PFSK-1 (cell line): Measurements from ENCODE around the gene SLC25A34.

Experiments
- FOXP2 ChIP-seq: optimal IDR thresholded peaks from 2 replicates; pipeline ENCODE3; 2011; ENCODE audit warnings: borderline replicate concordance, control low read depth, inconsistent platforms; ENCODE audit not compliant: insufficient read depth; ENCODE audit errors: extremely low read length, extremely low read depth
- POLR2AphosphoS5 ChIP-seq: IDR thresholded peaks from 2 replicates; pipeline ENCODE4 v1.6.1; 2012; ENCODE audit warnings: low read depth, mild to moderate bottlenecking, control low read depth, low read length, moderate library complexity
- REST ChIP-seq, 2 experiments: IDR thresholded peaks; 2 replicates each; pipeline versions ENCODE4 v1.6.1 to v1.8.0; 2011 to 2012; ENCODE audit warnings: low read depth in 2 of 2, low read length in 2 of 2, control low read depth in 1 of 2, inconsistent platforms in 1 of 2, mild to moderate bottlenecking in 1 of 2, moderate library complexity in 1 of 2; ENCODE audit not compliant: insufficient read depth in 1 of 2
- SIN3A ChIP-seq: IDR thresholded peaks from 2 replicates; pipeline ENCODE4 v1.6.1; 2012; ENCODE audit warnings: mild to moderate bottlenecking, low read length, moderate library complexity, borderline replicate concordance; ENCODE audit not compliant: insufficient read depth
- TAF1 ChIP-seq: IDR thresholded peaks from 2 replicates; pipeline ENCODE4 v1.6.1; 2012; ENCODE audit warnings: low read length, control low read depth, borderline replicate concordance; ENCODE audit not compliant: insufficient read depth

SLC25A34 gene

GRCh38 chr1:15744122-15744679 lies 8.1 kb downstream of the SLC25A34 start:
- TF ChIP-seq SIN3A: no peak
- no peak for TF ChIP-seq FOXP2
- no peak for TF ChIP-seq POLR2AphosphoS5
- no peak for TF ChIP-seq TAF1
- TF ChIP-seq REST (IDR thresholded peaks at IDR 0.05; ENCODE audit: insufficient read depth in 1 of 2, low read depth in 2 of 2, low read length in 2 of 2): no peak

- TF ChIP-seq POLR2AphosphoS5 (no peak), TAF1 (no peak), FOXP2 (no peak), REST (IDR thresholded peaks at IDR 0.05; ENCODE audit: insufficient read depth in 1 of 2, low read depth in 2 of 2, low read length in 2 of 2) (no peak), SIN3A (no peak)
Observed at GRCh38 chr1:15747378-15747777, 11.3 kb downstream of the SLC25A34 start.

- TF ChIP-seq FOXP2: no peak
- no peak for TF ChIP-seq SIN3A
- no peak for TF ChIP-seq POLR2AphosphoS5
- no peak for TF ChIP-seq TAF1
- TF ChIP-seq REST (IDR thresholded peaks at IDR 0.05; ENCODE audit: insufficient read depth in 1 of 2, low read depth in 2 of 2, low read length in 2 of 2): no peak
Observed at GRCh38 chr1:15748264-15748663, 12.2 kb downstream of the SLC25A34 start.

- no peak for TF ChIP-seq POLR2AphosphoS5
- no peak for TF ChIP-seq FOXP2
- TF ChIP-seq TAF1: no peak
- TF ChIP-seq REST (IDR thresholded peaks at IDR 0.05; ENCODE audit: insufficient read depth in 1 of 2, low read depth in 2 of 2, low read length in 2 of 2): no peak
Observed at GRCh38 chr1:15748690-15749398, 12.8 kb downstream of the SLC25A34 start.
